Subcutaneous adipose tissue (tissue), 4 donors: ENCODE results near the gene OR51I2. TPM values are rescaled to one million over a fixed set of nuclear protein-coding genes. Genes with fewer than 3 reads are reported as not detected.

Experiments
- CTCF ChIP-seq: fragments of 450-650 bp; IDR thresholded peaks from one replicate; pipeline ENCODE4 v1.5.1; 2016; ENCODE audit warnings: low read depth, mild to moderate bottlenecking, control low read depth, antibody characterized with exemption, moderate library complexity
- total RNA-seq, 4 donors: library from RNA; depleted of rRNA; stranded (reverse); fragments of >200 nt; gene quantifications; one replicate each; pipeline ENCODE4 v1.1.0, GENCODE V29; 2016

OR51I2 gene
- not detected for total RNA-seq

- TF ChIP-seq CTCF: no peak
These were observed at the start of gene OR51I2 for GRCh38 chr11:5449023-5449422. TSS of gene OR51I2 (plus strand) at chr11:5449323. CDS start at chr11:5453489, 4,166 bp downstream.

GRCh38 chr11:5405173-5405572 lies 44.0 kb upstream of the OR51I2 start:
- no peak for TF ChIP-seq CTCF

- TF ChIP-seq CTCF: no peak
These were observed 28.1 kb upstream of the OR51I2 start for GRCh38 chr11:5420993-5421392.

- no peak for TF ChIP-seq CTCF
These were observed 27.3 kb upstream of the OR51I2 start, which contains the start of gene OR51Q1 for GRCh38 chr11:5421811-5422210. TSS of gene OR51Q1 (plus strand) at chr11:5422111. CDS start at chr11:5422201, 90 bp downstream.

GRCh38 chr11:5423131-5423530 lies 26.0 kb upstream of the OR51I2 start:
- no peak for TF ChIP-seq CTCF

- no peak for TF ChIP-seq CTCF
These were observed 7.7 kb upstream of the OR51I2 start, which contains the start of gene OR51I1 for GRCh38 chr11:5441414-5441813. TSS of gene OR51I1 (minus strand) at chr11:5441514. CDS start at chr11:5441514, 0 bp downstream.

GRCh38 chr11:5443835-5444393 lies 5.2 kb upstream of the OR51I2 start:
- no peak for TF ChIP-seq CTCF
